NCI-H1417 (cell line): ENCODE measurements around the gene OR10P1.
"Not testable (repeated sequence)": the region's sequence is repeated elsewhere in the genome, so short reads cannot be mapped to it uniquely, and the experiment has no call there.

ENCODE experiments used
- DNase-seq, 3 experiments: peaks; one replicate each; lab custom pipeline; 2025; lab: John Stamatoyannopoulos, UW

OR10P1 gene, protein sequence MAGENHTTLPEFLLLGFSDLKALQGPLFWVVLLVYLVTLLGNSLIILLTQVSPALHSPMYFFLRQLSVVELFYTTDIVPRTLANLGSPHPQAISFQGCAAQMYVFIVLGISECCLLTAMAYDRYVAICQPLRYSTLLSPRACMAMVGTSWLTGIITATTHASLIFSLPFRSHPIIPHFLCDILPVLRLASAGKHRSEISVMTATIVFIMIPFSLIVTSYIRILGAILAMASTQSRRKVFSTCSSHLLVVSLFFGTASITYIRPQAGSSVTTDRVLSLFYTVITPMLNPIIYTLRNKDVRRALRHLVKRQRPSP

DNA sequence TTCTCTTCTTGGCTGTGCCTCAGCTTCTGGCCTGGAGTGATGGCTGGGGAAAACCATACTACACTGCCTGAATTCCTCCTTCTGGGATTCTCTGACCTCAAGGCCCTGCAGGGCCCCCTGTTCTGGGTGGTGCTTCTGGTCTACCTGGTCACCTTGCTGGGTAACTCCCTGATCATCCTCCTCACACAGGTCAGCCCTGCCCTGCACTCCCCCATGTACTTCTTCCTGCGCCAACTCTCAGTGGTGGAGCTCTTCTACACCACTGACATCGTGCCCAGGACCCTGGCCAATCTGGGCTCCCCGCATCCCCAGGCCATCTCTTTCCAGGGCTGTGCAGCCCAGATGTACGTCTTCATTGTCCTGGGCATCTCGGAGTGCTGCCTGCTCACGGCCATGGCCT lies at the start of gene OR10P1:
Gene OR10P1, plus strand, starts transcription at position 40 of the 400 bp plus-strand sequence. Its CDS starts 0 bp downstream, at position 40.
- DNase-seq: no peak

DNA sequence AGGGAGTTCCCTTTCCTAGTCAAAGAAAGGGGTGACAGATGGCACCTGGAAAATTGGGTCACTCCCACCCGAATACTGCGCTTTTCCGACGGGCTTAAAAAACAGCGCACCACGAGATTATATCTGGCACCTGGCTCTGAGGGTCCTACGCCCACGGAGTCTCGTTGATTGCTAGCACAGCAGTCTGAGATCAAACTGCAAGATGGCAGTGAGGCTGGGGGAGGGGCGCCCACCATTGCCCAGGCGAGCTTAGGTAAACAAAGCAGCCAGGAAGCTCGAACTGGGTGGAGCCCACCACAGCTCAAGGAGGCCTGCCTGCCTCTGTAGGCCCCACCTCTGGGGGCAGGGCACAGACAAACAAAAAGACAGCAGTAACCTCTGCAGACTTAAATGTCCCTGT lies 46.5 kb upstream of the OR10P1 start:
- DNase-seq: not testable (repeated sequence)

DNA sequence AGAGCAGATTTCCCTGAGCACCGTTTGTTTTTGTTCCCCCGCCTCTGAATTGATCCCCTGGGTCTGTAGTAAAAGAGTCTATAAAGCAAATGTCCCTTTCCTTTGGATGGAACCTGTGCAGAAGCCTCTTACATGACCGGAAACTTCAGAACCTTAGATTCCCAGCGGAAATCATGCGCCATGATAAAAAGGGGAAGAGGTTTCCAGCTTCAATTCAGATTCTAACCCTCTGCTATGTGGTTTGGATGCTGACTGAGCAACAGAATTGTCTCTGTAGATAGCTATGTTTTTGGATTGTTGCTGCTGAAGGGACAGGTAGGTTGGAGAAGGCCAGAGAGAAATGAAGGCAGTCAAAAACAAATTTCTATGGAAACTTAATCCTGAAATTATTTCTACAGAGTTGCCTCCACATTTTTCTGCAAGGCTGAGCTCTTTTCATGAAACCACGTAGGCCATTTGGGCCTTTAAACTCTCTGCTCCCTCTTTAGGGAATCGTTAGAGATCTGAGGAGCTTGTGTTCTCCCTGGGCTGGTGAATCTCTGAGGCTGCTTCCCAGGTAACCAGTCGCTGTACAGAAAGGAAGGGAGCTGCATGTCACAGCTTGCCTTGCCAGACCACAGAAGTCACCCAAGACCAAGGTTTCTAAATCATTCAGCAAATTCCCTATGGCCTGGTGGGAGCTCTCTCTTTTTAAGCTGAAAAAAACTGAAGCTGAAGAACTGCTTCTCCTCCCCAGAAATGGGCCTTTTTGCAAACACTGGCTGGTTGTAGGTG lies 28.7 kb upstream of the OR10P1 start:
- DNase-seq: no peak

DNA sequence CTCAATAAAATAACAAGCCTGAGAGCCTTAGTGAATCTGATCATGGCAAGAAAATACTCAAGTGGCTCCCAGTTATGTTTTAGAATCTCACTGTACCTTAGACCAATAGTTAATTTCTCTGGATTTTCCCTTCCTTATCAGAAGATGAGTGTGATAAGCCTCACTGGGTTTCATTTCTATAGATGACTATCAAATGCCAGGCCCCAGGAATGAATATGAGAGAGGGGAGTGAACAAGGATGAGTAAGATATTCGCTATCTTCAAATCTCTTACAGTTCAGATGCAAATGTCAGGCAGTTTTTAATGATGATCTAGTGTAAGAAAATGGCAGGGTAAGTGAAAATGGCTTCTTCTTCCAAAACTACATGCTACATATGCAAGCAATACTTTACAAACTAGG lies 26.1 kb upstream of the OR10P1 start:
- no peak for DNase-seq

DNA sequence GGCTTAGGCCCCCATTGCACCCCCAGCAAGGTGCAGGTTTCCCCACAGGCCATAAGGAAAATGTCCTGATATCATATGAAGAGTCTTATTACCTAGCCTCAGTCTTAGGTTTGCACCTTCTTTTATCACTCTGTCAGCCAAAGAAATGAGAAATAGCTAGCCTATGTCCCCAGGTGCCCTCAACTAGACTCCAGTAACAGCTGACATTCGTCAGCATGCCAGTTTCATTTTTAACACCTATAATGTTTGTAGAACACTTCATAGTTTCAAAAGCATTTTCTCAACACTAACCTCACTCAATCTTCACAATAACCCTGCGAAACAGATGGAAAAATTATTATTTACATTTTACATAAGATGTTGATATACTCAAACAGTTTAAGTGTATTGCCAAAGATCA lies 24.0 kb upstream of the OR10P1 start:
- no peak for DNase-seq

DNA sequence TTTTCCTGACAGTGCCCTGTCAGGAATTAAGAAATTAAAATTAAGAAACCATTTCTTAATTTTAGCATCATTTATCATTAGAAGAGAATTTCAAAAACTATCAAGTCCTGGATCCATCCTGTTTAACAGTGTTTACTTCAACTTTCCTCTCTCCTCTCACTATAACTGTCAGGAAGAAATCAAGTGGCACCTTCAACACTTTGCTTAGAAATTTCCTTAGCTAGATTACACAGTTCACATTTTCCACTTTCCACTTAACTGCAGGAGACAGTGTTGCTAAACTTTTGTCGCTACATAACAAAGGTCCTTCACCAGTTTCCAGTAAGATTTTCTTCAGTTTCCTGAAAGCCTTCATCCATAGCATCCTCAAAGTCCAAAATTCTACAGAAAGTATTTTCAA lies 21.9 kb upstream of the OR10P1 start:
- no peak for DNase-seq

DNA sequence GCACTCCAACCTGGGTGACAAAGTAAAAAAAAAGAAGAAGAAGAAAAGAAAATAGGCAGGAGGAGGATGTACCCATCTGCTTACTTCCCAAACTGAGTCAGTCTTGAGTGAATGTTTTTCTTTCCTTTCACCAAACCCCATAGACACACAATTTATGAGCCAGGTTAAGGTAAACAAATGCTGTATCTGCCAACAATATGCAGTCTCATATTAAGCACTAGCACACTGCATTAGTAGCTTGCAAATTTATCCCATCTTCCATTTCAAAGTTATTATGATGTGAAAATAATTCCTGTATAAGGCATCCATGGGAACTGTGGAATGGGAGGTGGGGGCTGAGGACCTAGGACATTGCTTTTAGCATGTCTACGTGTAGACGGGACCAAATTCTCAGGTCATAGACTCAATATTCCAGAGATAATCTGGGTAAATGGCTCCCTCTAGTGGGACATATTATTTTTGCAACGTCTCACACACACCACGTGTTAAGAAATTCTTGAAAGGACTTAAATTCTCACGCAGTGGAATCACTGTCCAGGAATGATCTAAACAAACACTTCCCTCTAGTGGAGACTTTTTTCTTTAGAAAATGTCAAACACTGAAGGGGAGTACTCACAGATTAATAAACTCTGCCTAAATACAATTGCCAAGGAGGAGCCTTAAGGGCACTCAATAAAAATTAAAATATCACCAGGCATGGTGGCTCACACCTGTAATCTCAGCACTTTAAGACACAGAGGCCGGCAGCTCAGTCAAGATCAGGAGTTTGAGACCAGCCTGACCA lies 17.1 kb upstream of the OR10P1 start:
- peak; percentile 74 to 98 (median 93) for DNase-seq

DNA sequence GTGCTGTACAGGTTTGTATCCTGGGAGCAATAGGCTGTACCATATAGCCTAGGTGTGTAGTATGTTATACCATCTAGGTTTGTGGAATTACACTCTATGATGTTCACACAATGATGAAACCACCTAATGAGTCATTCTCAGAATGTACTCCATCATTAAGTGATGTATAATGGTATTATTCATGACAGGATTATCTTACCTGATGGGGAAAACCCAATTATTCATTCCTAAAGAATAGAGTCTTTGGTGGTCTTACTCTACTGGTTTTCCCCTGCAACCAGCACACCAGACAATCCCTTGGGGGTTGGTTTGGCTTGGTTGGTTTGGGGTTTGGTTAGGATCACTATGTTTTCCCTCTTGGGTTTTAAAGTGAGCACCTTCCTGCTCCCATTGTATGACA lies 12.6 kb upstream of the OR10P1 start:
- no peak for DNase-seq

DNA sequence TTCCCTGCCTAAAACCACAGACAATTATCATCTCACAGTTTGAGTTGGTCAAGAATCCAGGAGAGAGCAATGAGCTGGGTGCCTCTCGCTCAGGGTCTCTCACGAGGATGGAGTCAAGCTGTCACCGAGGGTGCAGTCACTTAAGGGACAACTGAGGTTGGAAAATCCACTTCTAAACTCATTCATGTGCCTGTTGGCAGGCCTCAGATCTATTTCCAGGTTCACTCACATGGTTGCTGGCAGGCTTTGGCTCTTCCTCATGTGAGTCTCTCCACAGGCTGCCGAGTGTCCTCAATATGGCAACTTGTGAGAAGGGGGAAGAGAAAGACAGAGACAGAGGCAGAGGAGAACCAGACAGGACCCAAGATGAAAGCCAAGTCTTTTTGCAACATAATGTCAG lies 10.5 kb upstream of the OR10P1 start:
- DNase-seq: no peak

DNA sequence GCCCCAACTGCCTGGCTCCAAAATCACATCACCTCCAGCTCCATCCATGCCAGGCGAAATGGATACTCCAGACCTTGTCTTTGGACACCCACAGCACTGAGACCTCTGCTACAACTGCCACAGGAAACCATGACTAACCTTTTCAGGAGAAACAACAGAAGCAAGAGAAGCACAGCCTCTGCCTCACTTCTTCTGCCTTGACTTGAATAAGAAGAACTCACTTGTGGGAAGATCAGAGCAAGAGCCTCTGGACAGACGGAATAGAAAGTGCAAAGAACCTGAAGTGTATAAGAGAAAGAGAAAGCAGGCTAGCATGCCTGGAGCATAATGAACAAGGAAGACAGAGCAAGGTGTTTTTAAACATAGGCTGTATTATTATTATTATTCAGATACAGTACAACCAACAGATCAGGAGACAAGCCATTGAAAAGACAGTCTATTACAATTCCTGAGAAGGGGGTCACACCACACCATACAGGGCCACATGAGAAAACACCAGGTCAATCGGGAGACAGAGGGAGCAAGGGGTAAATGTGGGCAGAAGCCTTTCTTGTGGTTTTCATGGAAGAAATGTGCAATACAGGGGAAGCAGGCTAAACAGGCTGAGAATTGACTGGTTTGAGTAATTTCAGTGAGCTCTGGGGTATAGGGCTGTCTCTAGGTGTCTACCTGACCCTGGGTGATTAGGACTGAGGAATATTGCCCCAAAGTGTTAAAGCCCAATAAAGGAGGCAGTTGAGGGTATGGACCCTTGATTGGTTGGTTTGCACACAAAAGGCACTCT lies 7.4 kb upstream of the OR10P1 start:
- DNase-seq: no peak

DNA sequence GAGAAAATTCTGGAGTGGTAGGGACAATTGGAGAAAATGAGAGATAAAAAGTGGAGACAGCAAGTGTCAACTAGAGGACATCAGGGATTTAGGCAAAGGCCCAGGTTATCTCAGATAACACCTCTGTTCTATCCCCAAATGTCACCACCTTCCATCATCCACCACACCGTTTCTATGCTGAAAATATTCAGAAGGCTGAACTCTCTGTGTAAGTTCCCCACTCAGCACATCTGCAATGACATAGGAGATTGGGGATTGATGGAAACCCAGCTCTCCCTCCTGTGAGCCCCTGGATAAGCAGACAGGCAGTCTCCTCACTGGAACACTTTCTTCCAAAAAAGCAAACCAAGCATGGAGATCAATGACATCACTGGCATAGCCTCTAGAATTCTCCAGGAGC lies 5.6 kb upstream of the OR10P1 start:
- no peak for DNase-seq

DNA sequence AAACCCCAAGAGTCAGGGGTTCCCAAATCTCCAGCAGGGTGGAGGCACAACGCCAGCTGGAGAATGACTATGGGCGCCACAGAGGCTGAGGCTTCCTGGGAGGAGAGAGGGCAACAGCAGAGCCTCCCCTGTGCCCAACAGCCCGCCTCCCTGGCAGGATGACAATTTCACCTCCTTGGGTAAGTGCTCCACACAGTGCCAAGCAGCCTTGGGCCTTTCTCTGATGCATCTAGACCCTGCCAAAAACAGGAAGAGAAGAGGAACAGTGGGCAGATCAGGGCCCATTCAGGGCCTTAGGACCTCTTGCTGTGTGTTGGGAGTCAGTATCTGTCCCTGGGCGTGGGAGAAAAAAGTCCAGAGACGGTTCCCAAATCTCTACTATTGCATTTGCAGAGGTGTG lies 5.0 kb upstream of the OR10P1 start:
- no peak for DNase-seq

DNA sequence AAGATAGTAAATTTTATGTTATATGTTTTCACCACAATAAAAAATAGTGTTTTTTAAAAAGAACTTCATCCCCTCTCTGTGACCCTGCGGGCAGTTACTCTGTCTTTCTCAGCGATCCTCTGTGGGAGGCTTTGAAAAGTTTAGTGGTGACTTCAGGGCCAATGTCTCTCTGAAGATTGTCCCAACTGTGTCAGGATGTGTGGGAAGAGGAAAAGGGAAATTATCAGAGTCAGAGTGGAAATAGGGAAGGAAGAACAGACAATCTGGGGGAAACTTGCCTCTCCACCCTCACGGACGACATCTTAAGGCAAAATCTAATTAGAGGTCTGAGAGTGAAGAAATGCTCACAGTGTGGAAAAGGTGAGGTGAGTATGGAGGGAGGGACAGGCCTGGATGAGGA lies 3.5 kb upstream of the OR10P1 start:
- no peak for DNase-seq

DNA sequence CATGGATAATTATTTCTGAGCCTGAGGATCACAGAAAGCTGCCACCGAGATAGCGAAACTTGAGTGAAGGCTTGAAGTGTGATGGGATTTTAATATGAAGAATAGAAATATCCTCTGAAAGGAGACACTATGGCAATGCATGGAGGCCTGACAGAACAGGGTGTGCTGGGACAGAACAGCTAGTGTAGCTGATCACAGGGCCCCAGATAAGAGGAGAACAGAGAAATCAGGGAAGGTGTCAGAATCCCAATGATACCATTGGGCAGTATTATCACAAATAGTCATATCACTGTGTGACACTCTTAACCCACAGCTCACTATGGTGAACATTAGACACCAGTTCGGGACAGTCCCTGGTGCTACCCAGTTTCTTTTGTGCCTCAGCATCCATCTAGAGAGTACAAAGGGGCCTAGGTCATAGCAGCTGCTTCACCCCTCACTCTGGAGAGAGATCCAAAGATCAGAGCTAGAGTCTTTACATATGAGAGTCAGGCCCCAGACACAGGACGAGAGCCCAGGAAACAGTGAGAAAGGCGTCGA lies 506 bp upstream of the OR10P1 start:
- no peak for DNase-seq

DNA sequence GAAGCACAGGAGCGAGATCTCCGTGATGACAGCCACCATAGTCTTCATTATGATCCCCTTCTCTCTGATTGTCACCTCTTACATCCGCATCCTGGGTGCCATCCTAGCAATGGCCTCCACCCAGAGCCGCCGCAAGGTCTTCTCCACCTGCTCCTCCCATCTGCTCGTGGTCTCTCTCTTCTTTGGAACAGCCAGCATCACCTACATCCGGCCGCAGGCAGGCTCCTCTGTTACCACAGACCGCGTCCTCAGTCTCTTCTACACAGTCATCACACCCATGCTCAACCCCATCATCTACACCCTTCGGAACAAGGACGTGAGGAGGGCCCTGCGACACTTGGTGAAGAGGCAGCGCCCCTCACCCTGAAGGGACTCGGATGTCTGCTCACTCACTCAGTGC lies 775 bp downstream of the OR10P1 start:
- DNase-seq: no peak

DNA sequence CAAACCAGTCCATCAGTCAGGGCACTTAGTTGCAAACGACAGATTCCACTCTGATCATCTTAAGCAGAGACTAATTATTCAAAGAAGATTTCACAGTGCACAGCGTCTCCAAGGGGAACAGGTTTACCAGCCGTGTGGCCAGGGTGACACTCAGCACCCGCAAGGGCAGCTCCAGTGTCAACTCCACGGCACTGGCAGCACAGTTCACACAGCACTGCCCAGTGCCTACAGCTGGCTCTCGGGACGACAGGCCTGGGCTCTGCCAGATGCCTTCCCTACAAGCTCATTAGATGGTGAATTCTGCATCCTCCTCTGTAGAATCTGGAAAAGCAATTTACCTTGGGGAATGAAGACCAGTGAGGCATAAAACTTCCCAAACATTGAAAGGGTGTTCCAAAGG lies 4.9 kb downstream of the OR10P1 start:
- DNase-seq: no peak

DNA sequence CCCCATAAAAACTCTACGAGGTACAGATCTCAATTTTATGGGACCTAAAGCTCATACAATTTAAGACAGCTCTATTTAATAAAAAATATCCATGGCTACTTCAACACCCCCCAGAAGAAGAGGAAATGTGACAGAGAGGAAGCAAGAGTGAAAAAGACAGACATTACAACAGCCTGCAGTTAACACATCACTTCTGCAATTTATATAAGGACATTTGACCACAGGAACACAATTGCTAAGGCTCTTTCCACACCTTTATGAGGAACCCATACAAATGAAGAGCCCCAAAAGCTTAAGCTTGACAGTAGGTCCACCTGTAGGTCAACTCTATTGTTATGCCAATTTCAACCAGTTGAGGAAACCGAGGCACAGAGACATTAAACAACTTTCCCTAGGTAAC lies 5.6 kb downstream of the OR10P1 start:
- no peak for DNase-seq

DNA sequence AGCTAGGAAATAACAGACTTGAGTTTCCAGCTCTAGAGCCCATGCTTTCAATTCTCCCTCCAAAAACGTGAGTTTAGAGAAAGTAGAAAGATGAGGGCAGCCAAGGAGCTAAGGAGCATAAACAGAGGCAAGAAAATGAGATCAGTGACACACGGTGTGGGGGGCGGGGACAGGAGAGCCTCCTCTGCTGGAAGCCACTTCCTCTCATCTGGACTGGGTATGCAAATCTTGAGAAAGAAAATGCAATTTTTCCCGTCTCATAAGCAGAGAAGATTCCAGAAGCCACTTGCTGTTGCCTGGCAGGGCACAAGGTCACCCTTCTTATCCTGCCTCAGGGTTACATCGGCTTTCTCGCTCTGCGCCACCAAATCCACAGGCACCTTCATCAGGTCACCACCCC lies 6.0 kb downstream of the OR10P1 start:
- DNase-seq: no peak

DNA sequence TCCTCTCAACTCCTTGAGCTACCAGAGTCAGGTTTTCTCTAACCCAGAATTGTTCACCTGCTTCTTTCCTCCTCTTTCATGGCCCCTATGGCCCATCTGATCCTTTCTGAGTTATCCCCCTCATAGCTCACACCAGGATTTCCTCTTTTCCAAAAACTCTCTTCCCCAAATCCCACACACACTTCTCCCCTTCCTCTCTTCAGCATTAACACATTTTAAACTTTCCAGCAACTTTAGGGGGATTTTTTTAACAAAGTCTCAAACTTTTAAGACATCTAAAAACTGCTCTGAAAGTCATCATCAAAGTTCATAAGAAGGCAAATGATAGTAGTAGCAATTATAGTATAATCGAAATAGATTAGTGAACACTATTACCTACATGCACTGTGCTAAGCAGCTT lies 7.9 kb downstream of the OR10P1 start:
- no peak for DNase-seq

DNA sequence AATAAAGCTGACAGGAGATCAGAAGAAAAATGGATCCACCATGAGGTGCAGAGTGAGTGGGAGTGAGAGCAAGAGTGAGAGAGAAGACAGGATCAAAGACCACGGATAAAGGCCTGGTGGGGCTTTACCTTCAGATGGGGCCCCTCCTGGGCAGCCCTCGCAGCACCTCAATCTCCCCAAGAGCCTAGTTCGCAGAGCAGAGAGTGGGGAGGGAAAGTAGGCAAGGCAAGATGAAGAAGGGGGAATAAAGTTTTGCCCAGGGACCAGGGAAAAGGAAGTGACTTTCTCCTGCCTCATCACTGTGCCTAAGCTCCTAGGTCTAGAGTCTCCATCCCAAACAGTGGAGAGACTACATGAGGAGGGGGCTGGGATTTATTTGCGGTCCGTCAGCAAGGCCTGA lies 10.3 kb downstream of the OR10P1 start:
- peak in 1 of 3 experiments; percentile 75 for DNase-seq

DNA sequence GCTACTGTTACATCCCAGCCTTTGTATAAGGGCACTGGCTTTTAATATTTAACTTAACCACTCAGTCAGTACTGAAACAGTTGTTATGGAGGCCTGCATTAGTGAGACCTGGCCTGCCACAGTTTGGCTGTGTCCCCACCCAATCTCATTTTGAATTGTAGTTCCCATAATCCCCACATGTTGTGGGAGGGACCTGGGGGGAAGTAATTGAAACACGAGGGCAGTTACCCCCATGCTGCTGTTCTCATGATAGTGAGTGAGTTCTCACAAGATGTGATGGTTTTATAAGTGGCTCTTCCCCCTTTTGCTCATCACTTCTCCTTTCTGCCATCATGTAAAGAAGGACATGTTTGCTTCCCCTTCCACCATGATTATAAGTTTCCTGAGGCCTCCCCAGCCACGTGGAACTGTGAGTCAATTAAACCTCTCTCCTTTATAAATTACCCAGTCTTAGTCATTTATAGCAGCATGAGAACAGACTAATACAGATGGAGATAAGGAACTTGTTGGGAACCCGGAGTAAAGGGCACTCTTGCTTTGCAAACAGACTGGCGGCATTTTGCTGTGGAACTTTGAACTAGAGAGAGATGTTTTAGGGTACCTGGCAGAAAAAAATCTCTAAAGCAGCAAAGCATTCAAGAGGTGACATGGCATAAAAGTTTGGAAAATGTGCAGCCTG lies 14.1 kb downstream of the OR10P1 start:
- not testable (repeated sequence) for DNase-seq
